Activated T-helper 2 cell treated with anti-CD3 and anti-CD28 coated beads, Interferon-gamma antibody, Interleukin-2, Interleukin-4, amounts not matched to agents 10 μg/mL and 5 μg/mL and 100 μg/mL, durations not matched to agents 14 hours and 24 hours and 36 hours (primary cell): ENCODE results near the gene CDH23. TPM values are rescaled to one million over a fixed set of nuclear protein-coding genes. Genes with fewer than 3 reads are reported as not detected.

ENCODE experiments used
- DNase-seq: peaks from one replicate; pipeline ENCODE4 v3.0.0; 2021; ENCODE audit warnings: low spot score
- H3K27ac Mint-ChIP-seq: one replicate; pipeline ENCODE4 v1.8.0; 2021; ENCODE audit warnings: mixed read lengths
- H3K27me3 Mint-ChIP-seq: one replicate; pipeline ENCODE4 v1.8.0; 2021; ENCODE audit warnings: low read depth, mixed read lengths
- H3K36me3 Mint-ChIP-seq: one replicate; pipeline ENCODE4 v1.8.0; 2021; ENCODE audit warnings: low read depth, mixed read lengths
- H3K4me1 Mint-ChIP-seq: one replicate; pipeline ENCODE4 v1.8.0; 2021; ENCODE audit warnings: low read depth, mixed read lengths
- H3K4me3 Mint-ChIP-seq: one replicate; pipeline ENCODE4 v1.8.0; 2021; ENCODE audit warnings: low read depth, mild to moderate bottlenecking, moderate library complexity, mixed read lengths
- H3K9me3 Mint-ChIP-seq: one replicate; pipeline ENCODE4 v1.8.0; 2021; ENCODE audit warnings: mixed read lengths
- intact Hi-C: fragments of 100-400 bp; cut with micrococcal nuclease; formaldehyde crosslinking; loops from one replicate; pipeline ENCODE4 v1.15.1; 2023
- total RNA-seq: library from RNA; stranded (reverse); gene quantifications from 2 replicates; pipeline ENCODE4 v1.2.3, GENCODE V29; 2022

Gene CDH23
- total RNA-seq, 1 donor from 2014 or later = 0.55 TPM

- no peak for DNase-seq
- Mint-ChIP-seq H3K4me1 (peaks cover 3% of the 10 kb centered on the region), H3K27me3 (no peaks in the 10 kb centered on the region), H3K36me3 (no peaks in the 10 kb centered on the region), H3K27ac (no peak overlapping the region), H3K4me3 (no peak overlapping the region), H3K9me3 (no peaks in the 10 kb centered on the region)
- intact Hi-C loops = no loop called here
Observed at GRCh38 chr10:71657604-71658466, 261.1 kb downstream of the CDH23 start.

GRCh38 chr10:71658467-71658745 lies 261.7 kb downstream of the CDH23 start:
- Mint-ChIP-seq H3K36me3 (no peaks in the 10 kb centered on the region), H3K9me3 (no peaks in the 10 kb centered on the region), H3K27ac (no peak overlapping the region), H3K4me1 (peaks cover 3% of the 10 kb centered on the region), H3K4me3 (no peak overlapping the region), H3K27me3 (no peaks in the 10 kb centered on the region)
- intact Hi-C loops = no loop called here
- DNase-seq = no peak

DNA sequence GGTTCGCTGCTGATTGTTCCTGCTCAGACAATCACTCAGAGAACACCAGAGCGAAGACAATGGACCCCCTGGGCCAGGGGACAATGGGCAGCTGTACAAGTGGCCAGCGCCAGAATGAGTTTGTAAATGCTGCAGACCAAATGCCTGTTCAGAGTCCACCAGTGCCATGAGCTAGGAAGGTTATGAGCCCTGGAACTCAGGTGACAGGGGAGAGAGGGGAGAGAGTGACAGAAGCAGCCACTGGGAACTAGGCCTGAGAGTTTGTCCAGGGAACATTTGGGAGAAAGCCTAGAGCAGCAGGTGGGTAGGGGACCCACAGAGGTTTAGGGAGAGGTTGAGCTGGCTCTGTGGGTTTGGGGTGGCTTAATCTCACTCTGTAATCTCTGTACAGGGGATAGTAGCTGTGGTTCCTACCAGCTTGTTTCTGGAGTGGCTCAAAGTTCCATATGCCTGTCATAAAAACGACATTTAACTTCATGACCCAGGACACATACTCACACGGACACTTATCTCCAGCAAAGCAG lies 262.5 kb downstream of the CDH23 start:
- no peak overlapping the region for H3K27ac Mint-ChIP-seq
- DNase-seq = no peak
- no peak overlapping the region for H3K4me3 Mint-ChIP-seq
- no peaks in the 10 kb centered on the region for H3K36me3 Mint-ChIP-seq
- no peaks in the 10 kb centered on the region for H3K9me3 Mint-ChIP-seq
- H3K27me3 Mint-ChIP-seq = no peaks in the 10 kb centered on the region
- peaks cover 3% of the 10 kb centered on the region for H3K4me1 Mint-ChIP-seq
- intact Hi-C loops = no loop called here

GRCh38 chr10:71659737-71660136 lies 263.0 kb downstream of the CDH23 start:
- Mint-ChIP-seq H3K36me3 (no peaks in the 10 kb centered on the region), H3K4me1 (peaks cover 3% of the 10 kb centered on the region), H3K27ac (no peak overlapping the region), H3K4me3 (no peak overlapping the region), H3K27me3 (no peaks in the 10 kb centered on the region), H3K9me3 (no peaks in the 10 kb centered on the region)
- intact Hi-C loops = no loop called here
- no peak for DNase-seq

DNA sequence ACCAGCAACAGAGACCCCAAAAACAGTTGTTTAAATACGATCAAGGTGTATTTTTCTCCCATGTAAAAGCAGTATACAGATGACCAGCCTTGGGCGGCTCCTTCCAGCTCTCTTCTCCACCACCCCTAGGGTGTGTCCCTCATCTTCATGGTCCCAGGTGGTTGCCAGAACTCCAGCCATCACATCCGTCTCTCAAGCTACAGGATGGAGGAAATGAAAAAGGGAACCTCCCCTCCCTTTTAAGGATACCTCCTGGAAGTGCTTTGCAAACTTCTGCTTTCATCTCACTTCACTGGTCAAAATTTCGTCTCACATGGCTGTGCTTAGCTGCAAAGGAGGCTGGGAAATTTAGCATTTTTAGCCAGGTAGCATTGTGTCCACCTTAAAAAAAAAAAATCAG lies 263.6 kb downstream of the CDH23 start:
- Mint-ChIP-seq H3K27ac (no peak overlapping the region), H3K4me3 (no peak overlapping the region), H3K9me3 (no peaks in the 10 kb centered on the region), H3K36me3 (no peaks in the 10 kb centered on the region), H3K4me1 (peaks cover 3% of the 10 kb centered on the region), H3K27me3 (no peaks in the 10 kb centered on the region)
- DNase-seq = no peak
- intact Hi-C loops = no loop called here

- no peak for DNase-seq
- peaks cover 3% of the 10 kb centered on the region for H3K4me1 Mint-ChIP-seq
- no peaks in the 10 kb centered on the region for H3K9me3 Mint-ChIP-seq
- H3K36me3 Mint-ChIP-seq = no peaks in the 10 kb centered on the region
- no peaks in the 10 kb centered on the region for H3K27me3 Mint-ChIP-seq
- intact Hi-C loops = no loop called here
- H3K4me3 Mint-ChIP-seq = no peak overlapping the region
- H3K27ac Mint-ChIP-seq = no peak overlapping the region
Observed at GRCh38 chr10:71661060-71661622, 264.4 kb downstream of the CDH23 start.

- no peak overlapping the region for H3K27ac Mint-ChIP-seq
- H3K9me3 Mint-ChIP-seq = no peaks in the 10 kb centered on the region
- H3K4me1 Mint-ChIP-seq = peaks cover 3% of the 10 kb centered on the region
- H3K27me3 Mint-ChIP-seq = no peaks in the 10 kb centered on the region
- DNase-seq = no peak
- no peaks in the 10 kb centered on the region for H3K36me3 Mint-ChIP-seq
- H3K4me3 Mint-ChIP-seq = no peak overlapping the region
- intact Hi-C loops = no loop called here
Observed at GRCh38 chr10:71661779-71662336, 265.1 kb downstream of the CDH23 start.

DNA sequence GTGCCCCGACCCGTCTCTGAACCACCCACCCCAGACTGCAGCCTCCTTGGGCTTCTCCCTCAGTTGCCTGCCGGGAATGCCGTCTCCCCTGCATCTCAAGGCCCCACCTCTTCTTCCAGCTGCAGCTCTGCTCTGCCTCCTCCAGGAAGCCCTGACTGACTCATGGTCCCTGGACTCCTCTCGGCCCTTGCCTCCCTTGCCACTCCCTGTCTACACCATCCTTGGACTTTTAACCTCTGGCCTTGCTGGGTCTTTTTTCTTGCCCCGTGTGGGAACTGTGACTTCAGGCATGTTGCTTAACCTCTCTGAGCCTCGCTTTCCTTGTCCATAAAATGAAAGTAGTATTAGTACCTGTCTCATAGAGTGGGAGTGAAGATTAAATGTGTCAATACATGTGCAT lies 266.6 kb downstream of the CDH23 start:
- intact Hi-C loops = no loop called here
- no peaks in the 10 kb centered on the region for H3K27me3 Mint-ChIP-seq
- peaks cover 8% of the 10 kb centered on the region for H3K4me1 Mint-ChIP-seq
- no peak overlapping the region for H3K27ac Mint-ChIP-seq
- no peak overlapping the region for H3K4me3 Mint-ChIP-seq
- DNase-seq = no peak
- H3K9me3 Mint-ChIP-seq = no peaks in the 10 kb centered on the region
- no peaks in the 10 kb centered on the region for H3K36me3 Mint-ChIP-seq

GRCh38 chr10:71664585-71664984 lies 267.9 kb downstream of the CDH23 start:
- Mint-ChIP-seq H3K9me3 (no peaks in the 10 kb centered on the region), H3K4me3 (no peak overlapping the region), H3K27me3 (no peaks in the 10 kb centered on the region), H3K36me3 (no peaks in the 10 kb centered on the region), H3K4me1 (peaks cover 5% of the 10 kb centered on the region), H3K27ac (no peak overlapping the region)
- DNase-seq = no peak
- intact Hi-C loops = no loop called here

DNA sequence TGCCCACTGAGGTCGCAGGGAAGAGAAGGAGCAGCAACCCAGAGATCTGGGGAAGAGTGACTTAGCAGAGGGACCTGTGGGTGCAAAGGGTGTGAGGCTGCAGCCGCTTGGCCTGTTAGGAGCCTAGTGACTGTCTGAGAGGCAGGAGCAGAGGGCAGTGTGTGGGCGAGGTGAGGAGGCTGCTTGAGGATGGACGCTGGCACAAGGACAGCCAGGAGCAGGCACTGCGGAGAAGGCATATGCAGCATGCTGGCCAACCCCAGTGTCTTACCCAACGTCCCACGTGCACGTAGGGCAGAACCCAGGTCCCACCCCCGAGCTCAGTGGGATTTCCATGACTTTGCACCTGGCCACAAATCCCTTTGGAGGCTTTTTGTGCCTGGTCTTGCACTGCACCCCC lies 268.7 kb downstream of the CDH23 start:
- H3K9me3 Mint-ChIP-seq = no peaks in the 10 kb centered on the region
- intact Hi-C loops = no loop called here
- H3K27ac Mint-ChIP-seq = no peak overlapping the region
- H3K36me3 Mint-ChIP-seq = no peaks in the 10 kb centered on the region
- no peak for DNase-seq
- H3K4me1 Mint-ChIP-seq = peaks cover 5% of the 10 kb centered on the region
- H3K4me3 Mint-ChIP-seq = no peak overlapping the region
- no peaks in the 10 kb centered on the region for H3K27me3 Mint-ChIP-seq

- Mint-ChIP-seq H3K27ac (no peak overlapping the region), H3K36me3 (no peaks in the 10 kb centered on the region), H3K9me3 (no peaks in the 10 kb centered on the region), H3K27me3 (no peaks in the 10 kb centered on the region), H3K4me3 (no peak overlapping the region), H3K4me1 (peaks cover 5% of the 10 kb centered on the region)
- DNase-seq = no peak
- intact Hi-C loops = no loop called here
Observed at GRCh38 chr10:71666639-71667386, 270.1 kb downstream of the CDH23 start.

DNA sequence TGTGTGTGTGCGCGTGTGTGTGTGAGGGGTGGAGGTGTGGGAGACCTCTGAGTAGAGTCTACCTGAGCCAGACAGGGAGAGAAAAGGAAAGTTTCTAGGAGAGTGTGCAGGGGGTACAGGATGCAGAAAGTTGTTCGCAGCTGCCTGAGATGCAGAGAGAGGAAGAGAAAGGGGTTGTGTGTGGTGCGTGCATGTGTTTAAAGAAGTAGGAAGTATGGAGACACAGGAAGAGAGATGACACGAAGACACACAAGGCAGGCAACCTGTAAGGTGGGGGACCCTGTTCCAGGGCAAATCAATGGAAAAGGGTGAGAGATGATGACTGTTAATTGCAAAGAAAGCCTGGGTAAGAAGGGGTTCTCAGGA lies 270.6 kb downstream of the CDH23 start:
- no peak for DNase-seq
- Mint-ChIP-seq H3K27ac (peak overlapping the region; percentile 8), H3K4me3 (no peak overlapping the region)

More for the DNA sequence above, 270.6 kb downstream of the CDH23 start:
- Mint-ChIP-seq H3K27me3 (no peaks in the 10 kb centered on the region), H3K9me3 (no peaks in the 10 kb centered on the region), H3K4me1 (peaks cover 5% of the 10 kb centered on the region), H3K36me3 (no peaks in the 10 kb centered on the region)
- intact Hi-C loops = no loop called here
